Muscle layer of duodenum (tissue), 2 donors: ENCODE results near the gene CCBE1.

Source experiments
- H3K27ac ChIP-seq: one replicate; pipeline ENCODE4 v1.7.0; 2013; ENCODE audit warnings: mild to moderate bottlenecking, low read length
- H3K27me3 ChIP-seq: one replicate; pipeline ENCODE4 v1.7.0; 2013; ENCODE audit warnings: low read depth, mild to moderate bottlenecking, control low read depth, low read length
- H3K36me3 ChIP-seq, 2 donors: one replicate each; pipeline ENCODE4 v1.7.0; 2013; ENCODE audit warnings: low read length in 2 of 2, control low read depth in 1 of 2, mild to moderate bottlenecking in 1 of 2; ENCODE audit not compliant: insufficient read depth in 2 of 2, control insufficient read depth in 1 of 2
- H3K4me1 ChIP-seq, 2 donors: one replicate each; pipeline ENCODE4 v1.7.0; 2013; ENCODE audit warnings: low read length in 2 of 2, mild to moderate bottlenecking in 2 of 2, control low read depth in 1 of 2, moderate library complexity in 1 of 2; ENCODE audit not compliant: insufficient read depth in 2 of 2, control insufficient read depth in 1 of 2
- H3K4me3 ChIP-seq, 2 donors: one replicate each; pipeline ENCODE4 v1.7.0; 2013; ENCODE audit warnings: low read length in 2 of 2, low read depth in 1 of 2, mild to moderate bottlenecking in 1 of 2
- H3K9me3 ChIP-seq, 2 donors: one replicate each; pipeline ENCODE4 v1.7.0; 2013; ENCODE audit warnings: low read length in 2 of 2, control low read depth in 1 of 2, mild to moderate bottlenecking in 1 of 2; ENCODE audit not compliant: control insufficient read depth in 1 of 2
- donor health status: healthy.

Gene CCBE1

GRCh38 chr18:59505356-59505755 is 191.9 kb downstream of the CCBE1 start:
- Histone ChIP-seq H3K9me3 (no peaks in the 10 kb centered on the region), H3K27me3 (no peaks in the 10 kb centered on the region), H3K4me3 (no peak overlapping the region), H3K4me1 (peaks cover 5 to 27% of the 10 kb centered on the region in 2 donors), H3K36me3 (no peaks in the 10 kb centered on the region), H3K27ac (no peak overlapping the region)

DNA sequence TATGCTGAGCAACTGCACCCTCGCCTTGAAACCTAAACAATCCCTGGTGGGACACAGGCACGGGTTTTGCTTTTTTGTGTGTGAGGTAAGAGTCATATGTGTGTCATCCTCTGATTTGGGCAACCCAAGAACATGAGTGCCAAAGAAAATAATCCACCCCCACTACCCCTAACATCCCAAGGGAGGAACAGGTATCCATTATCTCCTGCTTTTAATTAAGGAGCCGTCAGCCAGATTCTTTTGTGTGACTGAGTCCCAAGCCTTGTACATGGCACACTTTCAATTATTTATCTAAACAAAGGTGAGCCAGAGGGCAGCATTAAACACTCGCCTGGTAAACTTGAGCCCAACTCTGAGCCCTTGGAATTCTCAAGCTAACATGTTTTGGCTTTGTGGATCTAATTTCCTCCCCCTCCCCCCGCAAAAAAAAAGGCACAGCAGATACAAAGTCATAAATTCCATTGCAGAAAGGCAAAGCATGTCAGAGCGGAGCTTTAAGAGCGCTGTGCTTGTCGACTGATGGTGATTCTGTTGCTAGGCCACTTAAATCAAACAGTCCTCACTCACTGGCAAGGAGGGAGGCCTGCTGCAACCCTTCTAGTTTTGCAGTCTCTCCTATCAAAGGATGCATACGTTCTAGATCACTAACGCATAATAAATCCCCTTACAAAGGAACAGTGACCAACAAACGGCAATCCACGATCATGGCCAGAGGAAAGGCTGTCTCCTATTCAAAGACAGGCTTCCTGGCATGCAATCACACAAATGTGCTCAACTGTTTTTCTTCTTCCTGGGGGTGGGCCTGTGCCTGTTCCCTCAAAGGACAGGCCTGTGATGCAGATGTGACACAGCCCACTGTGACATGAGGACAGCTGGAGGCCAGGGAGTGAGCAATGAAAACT is 194.7 kb downstream of the CCBE1 start:
- H3K36me3 ChIP-seq: no peaks in the 10 kb centered on the region
- H3K4me3 ChIP-seq: no peak overlapping the region
- peaks cover 5 to 22% of the 10 kb centered on the region in 2 donors for H3K4me1 ChIP-seq
- no peaks in the 10 kb centered on the region for H3K9me3 ChIP-seq
- no peaks in the 10 kb centered on the region for H3K27me3 ChIP-seq
- peak overlapping the region; percentile 10 for H3K27ac ChIP-seq

DNA sequence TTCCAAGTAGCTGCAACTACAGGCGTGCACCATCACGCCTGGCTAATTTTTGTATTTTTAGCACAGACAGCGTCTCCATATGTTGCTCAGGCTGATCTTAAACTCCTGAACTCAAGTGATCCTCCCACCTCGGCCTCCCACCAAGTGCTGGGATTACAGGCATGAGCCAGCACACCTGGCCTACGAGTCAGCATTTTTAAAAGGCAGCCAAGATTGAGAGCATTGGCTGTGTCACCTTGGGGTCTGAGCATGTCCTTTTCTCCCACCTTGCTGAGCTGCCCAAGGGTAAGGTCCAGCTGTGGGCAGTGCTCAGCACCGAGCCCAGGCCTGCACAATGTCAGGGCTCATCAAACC is 195.3 kb downstream of the CCBE1 start:
- H3K27ac ChIP-seq: no peak overlapping the region
- peaks cover 5 to 22% of the 10 kb centered on the region in 2 donors for H3K4me1 ChIP-seq
- H3K36me3 ChIP-seq: no peaks in the 10 kb centered on the region

DNA sequence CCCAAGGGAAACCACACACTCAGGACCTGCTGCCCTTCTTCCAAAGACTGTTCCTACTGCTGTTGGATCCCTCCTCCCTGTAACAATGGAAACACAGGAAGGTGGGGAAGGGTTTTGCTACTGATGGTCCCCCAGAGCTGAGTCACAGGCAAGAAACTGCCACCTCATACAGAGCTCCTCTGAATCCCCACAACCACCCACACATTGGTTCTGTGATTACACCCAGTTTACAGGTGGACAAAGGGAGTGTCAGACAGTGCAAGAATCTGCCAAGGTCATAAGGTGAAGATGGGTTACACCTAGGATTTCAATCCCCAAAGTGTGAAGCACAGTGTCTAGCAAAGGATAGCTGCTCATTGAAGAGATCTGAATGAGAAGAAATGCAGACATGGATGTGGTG is 196.5 kb downstream of the CCBE1 start:
- peaks cover 5 to 20% of the 10 kb centered on the region in 2 donors for H3K4me1 ChIP-seq
- H3K4me3 ChIP-seq: no peak overlapping the region
- no peaks in the 10 kb centered on the region for H3K27me3 ChIP-seq
- H3K27ac ChIP-seq: no peak overlapping the region
- H3K36me3 ChIP-seq: no peaks in the 10 kb centered on the region
- H3K9me3 ChIP-seq: no peaks in the 10 kb centered on the region

More for the DNA sequence above, 195.3 kb downstream of the CCBE1 start:
- H3K4me3 ChIP-seq: no peak overlapping the region
- no peaks in the 10 kb centered on the region for H3K27me3 ChIP-seq
- no peaks in the 10 kb centered on the region for H3K9me3 ChIP-seq

GRCh38 chr18:59498506-59499086 is 198.6 kb downstream of the CCBE1 start:
- Histone ChIP-seq H3K27me3 (no peaks in the 10 kb centered on the region), H3K27ac (no peak overlapping the region), H3K36me3 (no peaks in the 10 kb centered on the region), H3K4me1 (peaks cover 5 to 18% of the 10 kb centered on the region in 2 donors), H3K9me3 (no peaks in the 10 kb centered on the region), H3K4me3 (no peak overlapping the region)

DNA sequence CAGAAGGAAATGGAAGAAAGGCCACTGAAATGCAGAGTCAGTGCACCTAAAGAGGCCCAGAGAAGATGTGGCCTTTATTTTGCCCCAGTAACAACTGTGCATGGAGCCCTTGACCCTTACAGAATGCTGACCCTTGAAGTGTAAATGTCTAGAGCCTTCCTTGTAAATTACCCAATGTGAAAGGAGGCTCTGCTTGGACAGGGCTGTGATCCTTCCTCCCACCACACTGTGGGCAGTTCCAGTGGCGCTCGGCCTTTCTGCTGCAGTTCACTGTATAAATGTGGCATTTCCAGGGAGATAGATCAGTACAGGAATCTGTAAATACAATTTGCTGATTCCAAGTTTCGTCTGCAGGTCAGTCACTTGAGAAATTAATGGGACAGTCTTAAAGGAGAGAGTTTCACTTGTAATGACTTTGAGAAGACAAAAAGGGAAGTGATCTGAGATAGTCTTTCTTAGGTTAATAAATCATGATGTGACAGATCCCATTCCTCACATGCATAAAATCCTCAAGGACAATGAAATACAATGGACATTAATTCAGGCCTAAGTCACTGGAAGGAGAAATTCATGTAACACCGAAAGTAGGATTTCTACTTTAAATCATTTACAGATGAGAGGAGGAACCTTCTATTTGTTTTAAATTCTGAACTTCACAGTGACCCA is 204.3 kb downstream of the CCBE1 start:
- H3K36me3 ChIP-seq: no peaks in the 10 kb centered on the region
- no peaks in the 10 kb centered on the region for H3K4me1 ChIP-seq
- no peak overlapping the region for H3K4me3 ChIP-seq
- H3K27ac ChIP-seq: no peak overlapping the region
- no peaks in the 10 kb centered on the region for H3K27me3 ChIP-seq
- no peaks in the 10 kb centered on the region for H3K9me3 ChIP-seq

- Histone ChIP-seq H3K9me3 (no peaks in the 10 kb centered on the region), H3K36me3 (no peaks in the 10 kb centered on the region), H3K4me1 (no peaks in the 10 kb centered on the region), H3K27me3 (no peaks in the 10 kb centered on the region), H3K4me3 (no peak overlapping the region), H3K27ac (no peak overlapping the region)
Observed at GRCh38 chr18:59488899-59489298, 208.3 kb downstream of the CCBE1 start.

DNA sequence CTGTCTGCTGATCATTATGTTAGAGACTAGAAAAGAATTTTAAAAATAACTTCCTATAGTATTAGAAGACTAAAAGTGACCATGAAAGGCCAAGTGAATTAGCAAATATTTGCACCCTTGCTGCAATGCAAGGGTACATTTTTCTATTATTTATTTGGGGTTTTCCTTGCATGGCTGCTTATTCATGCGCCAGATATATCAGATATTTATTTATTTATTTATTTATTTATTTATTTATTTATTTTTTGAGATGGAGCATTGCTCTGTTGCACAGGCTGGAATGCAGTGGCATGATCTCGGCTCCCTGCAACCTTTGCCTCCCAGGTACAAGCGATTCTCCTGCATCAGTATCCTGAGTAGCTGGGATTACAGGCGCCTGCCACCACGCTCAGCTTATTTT is 211.8 kb downstream of the CCBE1 start:
- Histone ChIP-seq H3K27me3 (no peaks in the 10 kb centered on the region), H3K4me3 (no peak overlapping the region), H3K27ac (no peak overlapping the region), H3K36me3 (no peaks in the 10 kb centered on the region), H3K4me1 (no peaks in the 10 kb centered on the region), H3K9me3 (no peaks in the 10 kb centered on the region)

DNA sequence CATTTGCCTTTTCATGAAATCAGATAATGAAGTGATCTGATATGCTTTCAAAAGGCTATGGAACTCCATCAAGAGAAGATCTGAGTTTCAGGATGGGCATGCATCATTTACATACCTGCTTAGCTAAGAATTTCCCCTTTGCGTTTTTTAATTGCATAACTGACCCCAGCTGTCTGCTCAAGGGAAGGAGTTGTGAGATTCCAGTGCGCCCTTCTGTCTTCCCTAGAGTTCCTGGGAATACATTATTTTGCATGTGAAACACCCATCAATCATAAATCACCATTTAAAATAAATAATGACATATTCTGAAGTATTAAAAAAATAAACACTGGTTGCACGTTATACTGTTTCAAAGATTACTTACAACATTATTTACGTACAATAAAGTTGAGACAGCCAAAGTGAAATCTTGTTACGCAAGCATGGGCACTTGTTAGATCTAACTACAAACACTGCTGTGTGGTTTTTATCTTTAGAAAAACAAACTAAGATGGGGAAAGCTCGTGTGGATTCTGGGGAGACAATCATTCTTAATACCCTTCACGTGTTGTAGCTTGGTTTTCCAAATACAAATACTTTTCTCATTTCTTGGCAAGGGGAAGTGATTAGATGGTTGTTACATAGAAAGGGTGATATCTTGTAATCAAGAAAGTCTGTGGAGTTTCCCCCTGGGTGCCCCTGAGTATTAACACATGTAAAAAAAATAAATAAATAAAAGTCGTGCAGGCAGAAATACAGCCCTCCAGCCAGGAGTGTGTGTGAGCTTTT is 212.5 kb downstream of the CCBE1 start:
- Histone ChIP-seq H3K27me3 (no peaks in the 10 kb centered on the region), H3K4me3 (no peak overlapping the region), H3K36me3 (no peaks in the 10 kb centered on the region), H3K27ac (no peak overlapping the region), H3K4me1 (no peaks in the 10 kb centered on the region), H3K9me3 (no peaks in the 10 kb centered on the region)

DNA sequence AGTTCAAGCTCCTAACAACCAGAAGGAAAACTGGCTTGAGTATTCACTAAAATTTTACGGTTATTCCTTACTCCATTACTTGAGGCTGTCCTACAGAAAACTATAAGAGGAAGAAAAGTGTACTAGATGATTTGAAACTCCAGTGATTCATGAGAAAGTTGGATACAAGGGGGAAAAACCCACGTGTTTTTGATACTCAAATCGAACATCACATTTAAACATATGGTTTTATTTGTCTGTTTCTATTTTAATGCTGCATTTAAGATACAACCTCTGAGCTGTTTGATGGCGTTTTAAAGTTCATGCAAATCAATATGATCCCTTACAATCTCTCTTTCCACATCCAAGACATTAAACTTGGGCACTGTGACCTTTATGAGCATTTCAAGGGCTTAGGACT is 213.1 kb downstream of the CCBE1 start:
- no peak overlapping the region for H3K4me3 ChIP-seq
- no peak overlapping the region for H3K27ac ChIP-seq
- no peaks in the 10 kb centered on the region for H3K4me1 ChIP-seq
- H3K27me3 ChIP-seq: no peaks in the 10 kb centered on the region
- no peaks in the 10 kb centered on the region for H3K9me3 ChIP-seq
- H3K36me3 ChIP-seq: no peaks in the 10 kb centered on the region

GRCh38 chr18:59481436-59481835 is 215.8 kb downstream of the CCBE1 start:
- no peak overlapping the region for H3K4me3 ChIP-seq
- no peaks in the 10 kb centered on the region for H3K36me3 ChIP-seq
- H3K4me1 ChIP-seq: no peaks in the 10 kb centered on the region
- no peaks in the 10 kb centered on the region for H3K9me3 ChIP-seq
- H3K27me3 ChIP-seq: no peaks in the 10 kb centered on the region
- no peak overlapping the region for H3K27ac ChIP-seq
